ENCODE results near the gene DENND2D. TPM values are rescaled to one million over a fixed set of nuclear protein-coding genes. Genes with fewer than 3 reads are reported as not detected.

The DENND2D gene
- total RNA-seq, 1 experiment from 2014 or later, result 0.11 TPM

DNA sequence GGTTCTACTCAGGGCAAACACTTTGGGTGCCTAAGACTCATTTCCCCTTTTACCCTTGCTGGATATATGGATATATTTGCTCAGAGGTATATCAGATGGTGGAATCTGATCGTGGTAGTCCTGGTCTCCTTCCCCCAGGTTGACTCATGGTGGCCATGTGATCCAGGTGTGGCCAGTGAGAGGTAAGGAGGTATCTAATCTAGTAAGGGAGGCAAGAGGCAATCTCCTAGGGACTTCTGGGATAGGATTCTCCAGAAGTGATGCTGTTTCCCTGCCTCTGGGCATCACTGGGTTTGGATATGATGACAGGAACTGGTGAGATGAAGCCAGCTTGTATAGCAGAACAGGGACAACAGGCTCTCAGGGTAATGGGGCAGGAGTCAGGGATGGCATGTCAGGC is 8.5 kb upstream of the DENND2D start:
- no peaks in the 10 kb centered on the region for H3K27me3 ChIP-seq (ENCODE audit: insufficient read depth, low read length)

More for the DNA sequence above, 8.5 kb upstream of the DENND2D start:
- no peak overlapping the region for H2AFZ ChIP-seq (ENCODE audit: low read length)
- H3K79me2 ChIP-seq (ENCODE audit: insufficient read depth, low read length), result no peaks in the 10 kb centered on the region
- H4K5ac ChIP-seq (ENCODE audit: insufficient read length, low read depth, low read length), result no peak overlapping the region
- H3K18ac ChIP-seq (ENCODE audit: insufficient read length, low read depth, low read length), result no peak overlapping the region
- no peak overlapping the region for H4K91ac ChIP-seq (ENCODE audit: insufficient read length, low read depth, low read length)
- TF ChIP-seq, protein P1, sequence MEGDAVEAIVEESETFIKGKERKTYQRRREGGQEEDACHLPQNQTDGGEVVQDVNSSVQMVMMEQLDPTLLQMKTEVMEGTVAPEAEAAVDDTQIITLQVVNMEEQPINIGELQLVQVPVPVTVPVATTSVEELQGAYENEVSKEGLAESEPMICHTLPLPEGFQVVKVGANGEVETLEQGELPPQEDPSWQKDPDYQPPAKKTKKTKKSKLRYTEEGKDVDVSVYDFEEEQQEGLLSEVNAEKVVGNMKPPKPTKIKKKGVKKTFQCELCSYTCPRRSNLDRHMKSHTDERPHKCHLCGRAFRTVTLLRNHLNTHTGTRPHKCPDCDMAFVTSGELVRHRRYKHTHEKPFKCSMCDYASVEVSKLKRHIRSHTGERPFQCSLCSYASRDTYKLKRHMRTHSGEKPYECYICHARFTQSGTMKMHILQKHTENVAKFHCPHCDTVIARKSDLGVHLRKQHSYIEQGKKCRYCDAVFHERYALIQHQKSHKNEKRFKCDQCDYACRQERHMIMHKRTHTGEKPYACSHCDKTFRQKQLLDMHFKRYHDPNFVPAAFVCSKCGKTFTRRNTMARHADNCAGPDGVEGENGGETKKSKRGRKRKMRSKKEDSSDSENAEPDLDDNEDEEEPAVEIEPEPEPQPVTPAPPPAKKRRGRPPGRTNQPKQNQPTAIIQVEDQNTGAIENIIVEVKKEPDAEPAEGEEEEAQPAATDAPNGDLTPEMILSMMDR (conservative IDR thresholded peaks at IDR 0.05), result no peak
- H3K27ac Mint-ChIP-seq, result no peak overlapping the region
- no peaks in the 10 kb centered on the region; the same call in 1 of the 2 replicates for H3K4me1 ChIP-seq (ENCODE audit: insufficient read depth, low read length)
- peaks cover 18 to 20% of the 10 kb centered on the region in 2 experiments for H3K4me1 Mint-ChIP-seq
- H4K8ac ChIP-seq (replicated peaks; ENCODE audit: insufficient read length, low read depth, low read length), result no peak overlapping the region
- H3K27ac ChIP-seq (ENCODE audit: insufficient read length, low read depth, low read length), result no peak overlapping the region
- no peaks in the 10 kb centered on the region for H3K23me2 ChIP-seq (ENCODE audit: insufficient read length, low read depth, low read length, poor library complexity, severe bottlenecking)
- H2BK5ac ChIP-seq (ENCODE audit: insufficient read length, low read length), result no peak overlapping the region
- H2BK120ac ChIP-seq (ENCODE audit: low read depth, low read length, poor library complexity, severe bottlenecking), result no peak overlapping the region
- no peaks in the 10 kb centered on the region for H3K79me1 ChIP-seq (ENCODE audit: insufficient read depth, low read depth, low read length, poor library complexity, severe bottlenecking)
- H3K4me2 ChIP-seq (ENCODE audit: insufficient read depth, insufficient read length, low read length), result no peak overlapping the region
- no peaks in the 10 kb centered on the region for H4K20me1 ChIP-seq (ENCODE audit: control insufficient read depth, insufficient read depth, insufficient read length)
- H3K9me3 Mint-ChIP-seq, result no peaks in the 10 kb centered on the region; a peak in 1 of 5 replicates
- DNase-seq, result no peak
- no peak overlapping the region for H3K4me3 Mint-ChIP-seq
- no peak overlapping the region for H2BK15ac ChIP-seq (ENCODE audit: low read depth, low read length)
- H3T11ph ChIP-seq (ENCODE audit: low read length), result no peak overlapping the region
- H3K23ac ChIP-seq (ENCODE audit: insufficient read length, low read depth, low read length), result no peak overlapping the region
- H3K14ac ChIP-seq (ENCODE audit: insufficient read depth, low read length), result no peak overlapping the region
- peaks cover 11% of the 10 kb centered on the region for H3K27me3 Mint-ChIP-seq (ENCODE audit: low read depth)
- H3K56ac ChIP-seq (ENCODE audit: insufficient read length, low read depth, low read length), result no peak overlapping the region
- no peak overlapping the region for H2BK20ac ChIP-seq (ENCODE audit: low read depth, low read length, poor library complexity, severe bottlenecking)
- H3K9ac ChIP-seq (ENCODE audit: extremely low read depth, insufficient read length, low read length), result no peak overlapping the region
- no peak overlapping the region for H3K4ac ChIP-seq (ENCODE audit: low read depth, low read length)
- H2BK12ac ChIP-seq (ENCODE audit: insufficient read length, low read depth, low read length), result no peak overlapping the region
- WGBS (ENCODE audit: extremely low coverage, insufficient read length, low lambda C conversion rate), result no CpG with 5 or more reads among the region's 1 CpG
- no peaks in the 10 kb centered on the region for H3K9me3 ChIP-seq (ENCODE audit: control insufficient read depth, low read depth, low read length)
- H3K36me3 Mint-ChIP-seq (ENCODE audit: insufficient read depth in 1 of 3, low read depth in 3 of 3), result peaks cover 0 to 4% (median 2%) of the 10 kb centered on the region in 3 experiments; a peak in 2 of 7 replicates
- H2AK5ac ChIP-seq (ENCODE audit: insufficient read length, low read length), result no peak overlapping the region

All from H9 (cell line).